IPS-18a (cell line): Measurements from ENCODE around the gene LY6G5B.
A peak's percentile ranks its signal among the peaks of the same experiment; 100 is the strongest.

Source experiments
- H3K27ac ChIP-seq: one replicate; pipeline ENCODE4 v1.5.1; 2013; ENCODE audit warnings: low read length
- H3K27me3 ChIP-seq: one replicate; pipeline ENCODE4 v1.6.1; 2013; ENCODE audit warnings: mild to moderate bottlenecking, low read length; ENCODE audit not compliant: control insufficient read depth, insufficient read depth
- H3K36me3 ChIP-seq: one replicate; pipeline ENCODE4 v1.6.1; 2013; ENCODE audit warnings: low read depth, low read length; ENCODE audit not compliant: control insufficient read depth
- H3K4me1 ChIP-seq: one replicate; pipeline ENCODE4 v1.6.1; 2013; ENCODE audit warnings: low read depth, low read length; ENCODE audit not compliant: control insufficient read depth
- H3K4me3 ChIP-seq: one replicate; pipeline ENCODE4 v1.5.1; 2013; ENCODE audit warnings: low read length
- H3K9ac ChIP-seq: one replicate; pipeline ENCODE4 v1.6.1; 2013; ENCODE audit warnings: mild to moderate bottlenecking, low read length, moderate library complexity
- H3K9me3 ChIP-seq: one replicate; pipeline ENCODE4 v1.6.1; 2013; ENCODE audit warnings: low read depth, low read length; ENCODE audit not compliant: control insufficient read depth

LY6G5B gene

GRCh38 chr6:31643818-31644454 is 25.8 kb upstream of the LY6G5B start:
- no peak overlapping the region for H3K9ac ChIP-seq
- H3K27me3 ChIP-seq = no peaks in the 10 kb centered on the region

GRCh38 chr6:31645325-31645724 is 24.5 kb upstream of the LY6G5B start:
- H3K9me3 ChIP-seq = no peaks in the 10 kb centered on the region
- H3K9ac ChIP-seq = no peak overlapping the region
- H3K27me3 ChIP-seq = no peaks in the 10 kb centered on the region
- H3K4me3 ChIP-seq = no peak overlapping the region
- peaks cover 84% of the 10 kb centered on the region for H3K36me3 ChIP-seq
- H3K27ac ChIP-seq = no peak overlapping the region
- H3K4me1 ChIP-seq = no peaks in the 10 kb centered on the region

More at GRCh38 chr6:31643818-31644454, 25.8 kb upstream of the LY6G5B start:
- Histone ChIP-seq H3K27ac (no peak overlapping the region), H3K4me3 (no peak overlapping the region), H3K36me3 (peaks cover 88% of the 10 kb centered on the region), H3K9me3 (no peaks in the 10 kb centered on the region), H3K4me1 (no peaks in the 10 kb centered on the region)

- Histone ChIP-seq H3K27me3 (no peaks in the 10 kb centered on the region), H3K27ac (peak overlapping the region; percentile 81), H3K36me3 (peaks cover 29% of the 10 kb centered on the region), H3K9me3 (no peaks in the 10 kb centered on the region), H3K4me3 (peak overlapping the region; percentile 81), H3K4me1 (peaks cover 9% of the 10 kb centered on the region), H3K9ac (peak overlapping the region; percentile 87)
Measured at GRCh38 chr6:31651602-31652191, 18.1 kb upstream of the LY6G5B start.

DNA sequence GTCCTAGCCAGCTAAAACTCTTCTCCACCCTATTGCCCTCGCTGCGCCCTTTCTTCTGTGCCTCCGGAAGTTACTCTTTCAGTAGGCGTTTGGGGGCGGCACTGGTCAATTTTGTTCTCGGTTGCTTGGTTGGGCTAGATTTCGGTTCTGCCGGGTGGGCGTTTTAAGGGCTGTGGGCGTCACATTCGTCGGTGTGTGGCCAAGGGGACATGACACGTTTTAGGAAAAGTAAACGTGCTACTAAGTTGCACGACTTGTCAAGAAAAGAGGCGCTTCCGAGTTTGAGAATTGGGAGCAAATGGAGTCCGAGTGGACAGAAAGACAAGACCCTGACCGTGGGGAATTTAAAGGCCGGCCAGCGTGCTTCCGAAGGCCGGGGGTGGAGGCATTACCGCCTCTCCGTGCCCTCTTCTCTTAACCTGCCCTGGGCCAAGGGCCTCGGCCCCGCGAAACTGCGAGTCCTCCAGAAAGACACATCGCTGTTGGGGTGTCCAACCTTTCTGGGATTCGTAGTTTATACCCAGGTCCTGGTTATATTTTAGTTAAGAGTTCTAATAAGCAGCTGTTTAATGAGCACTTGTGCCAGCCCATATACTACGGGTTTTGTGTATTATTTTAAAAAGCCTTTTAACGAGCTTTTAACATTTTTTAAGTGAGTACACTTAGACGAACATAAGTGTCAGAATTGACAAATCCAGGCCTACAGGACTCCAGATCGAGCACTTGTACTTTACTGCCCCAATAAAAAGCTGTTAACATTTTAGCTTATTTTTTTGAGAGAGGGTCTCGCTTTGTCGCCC is 16.7 kb upstream of the LY6G5B start:
- H3K36me3 ChIP-seq = peaks cover 19% of the 10 kb centered on the region
- peak overlapping the region; percentile 81 for H3K4me3 ChIP-seq
- peak overlapping the region; percentile 87 for H3K9ac ChIP-seq
- H3K27ac ChIP-seq = peak overlapping the region; percentile 97
- peaks cover 9% of the 10 kb centered on the region for H3K4me1 ChIP-seq
- H3K27me3 ChIP-seq = no peaks in the 10 kb centered on the region
- no peaks in the 10 kb centered on the region for H3K9me3 ChIP-seq

DNA sequence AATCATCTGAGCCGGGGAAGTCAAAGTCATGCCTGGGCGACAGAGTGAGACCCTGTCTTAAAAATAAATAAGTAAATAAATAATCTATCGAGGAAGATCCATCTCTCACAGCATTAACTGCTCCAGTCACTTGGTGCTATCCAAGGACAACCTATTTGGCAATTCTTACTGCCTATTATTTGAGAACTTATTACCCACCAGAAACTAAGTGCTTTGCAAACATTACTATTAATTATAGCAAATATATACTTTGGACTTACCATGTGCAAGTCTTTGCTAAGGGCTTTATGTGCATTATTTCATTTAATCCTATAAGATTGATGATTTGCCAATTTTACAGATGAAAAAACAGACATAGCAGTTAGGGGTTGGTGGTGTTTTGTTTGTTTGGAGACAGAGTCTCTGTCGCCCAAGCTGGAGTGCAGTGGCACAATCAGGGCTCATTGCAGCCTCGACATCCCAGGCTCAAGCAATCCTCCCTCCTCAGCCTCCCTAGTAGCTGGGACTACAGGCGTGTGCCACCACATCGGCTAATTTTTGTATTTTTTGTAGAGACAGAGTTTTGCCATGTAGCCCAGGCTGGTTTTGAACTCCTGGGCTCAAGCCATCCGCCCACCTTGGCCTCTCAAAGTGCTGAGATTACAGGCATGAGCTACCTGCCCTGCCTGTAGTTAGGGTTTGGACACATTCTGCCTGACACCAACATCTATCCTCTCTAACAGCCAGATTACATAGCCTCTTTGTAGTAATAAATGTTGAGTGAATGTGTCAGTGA is 15.0 kb upstream of the LY6G5B start:
- Histone ChIP-seq H3K4me1 (peaks cover 9% of the 10 kb centered on the region), H3K27me3 (no peaks in the 10 kb centered on the region), H3K9ac (no peak overlapping the region), H3K9me3 (no peaks in the 10 kb centered on the region), H3K27ac (no peak overlapping the region), H3K4me3 (no peak overlapping the region), H3K36me3 (peaks cover 5% of the 10 kb centered on the region)

DNA sequence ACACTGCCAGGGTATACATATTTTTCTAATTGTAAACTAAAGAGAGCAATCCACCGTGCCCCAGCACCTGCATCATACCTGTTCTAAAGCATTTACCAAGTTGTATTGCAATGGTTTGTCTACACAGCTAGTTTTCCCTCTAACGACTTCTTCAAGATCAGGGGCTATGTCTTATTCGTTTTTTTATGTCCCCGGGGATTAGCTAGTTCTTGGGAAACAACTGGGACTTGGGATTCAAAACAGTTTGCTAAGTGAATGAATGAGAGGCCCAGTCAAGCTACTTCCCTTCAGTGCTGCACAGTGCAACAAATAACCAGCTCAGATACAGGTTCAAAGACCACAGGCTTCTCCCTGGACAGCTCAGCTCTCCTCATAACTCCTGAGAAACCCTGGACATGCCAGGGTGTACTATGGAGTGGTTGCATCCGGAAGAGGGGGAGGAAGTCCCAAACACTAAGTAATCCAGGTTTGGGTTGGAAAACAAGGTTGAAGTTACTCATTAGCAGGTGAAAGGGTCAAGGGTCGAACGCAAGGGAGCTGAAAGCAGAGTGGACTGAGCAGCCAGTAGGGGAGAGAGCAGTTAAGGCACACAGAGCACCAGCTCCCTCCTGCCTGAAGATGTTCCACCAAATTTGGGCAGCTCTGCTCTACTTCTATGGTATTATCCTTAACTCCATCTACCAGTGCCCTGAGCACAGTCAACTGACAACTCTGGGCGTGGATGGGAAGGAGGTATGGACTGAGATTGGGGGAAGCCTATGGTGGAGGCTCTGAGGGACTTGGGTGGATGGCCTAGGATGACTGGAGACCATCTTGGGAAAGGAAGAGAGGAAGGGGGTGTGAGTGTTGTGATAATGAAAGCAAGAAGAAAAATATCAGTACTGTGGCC is 14.2 kb upstream of the LY6G5B start, which contains the start of gene APOM:
Gene APOM (plus strand): TSS at position 546 of the 889 bp plus-strand sequence. CDS start 73 bp downstream, at position 619.
- Histone ChIP-seq H3K27ac (no peak within 1 kb of the TSS), H3K27me3 (no peaks in the 10 kb centered on the region), H3K9ac (no peak within 1 kb of the TSS), H3K9me3 (no peaks in the 10 kb centered on the region), H3K36me3 (peaks cover 4% of the 10 kb centered on the region), H3K4me1 (peaks cover 9% of the 10 kb centered on the region), H3K4me3 (no peak within 1 kb of the TSS)

DNA sequence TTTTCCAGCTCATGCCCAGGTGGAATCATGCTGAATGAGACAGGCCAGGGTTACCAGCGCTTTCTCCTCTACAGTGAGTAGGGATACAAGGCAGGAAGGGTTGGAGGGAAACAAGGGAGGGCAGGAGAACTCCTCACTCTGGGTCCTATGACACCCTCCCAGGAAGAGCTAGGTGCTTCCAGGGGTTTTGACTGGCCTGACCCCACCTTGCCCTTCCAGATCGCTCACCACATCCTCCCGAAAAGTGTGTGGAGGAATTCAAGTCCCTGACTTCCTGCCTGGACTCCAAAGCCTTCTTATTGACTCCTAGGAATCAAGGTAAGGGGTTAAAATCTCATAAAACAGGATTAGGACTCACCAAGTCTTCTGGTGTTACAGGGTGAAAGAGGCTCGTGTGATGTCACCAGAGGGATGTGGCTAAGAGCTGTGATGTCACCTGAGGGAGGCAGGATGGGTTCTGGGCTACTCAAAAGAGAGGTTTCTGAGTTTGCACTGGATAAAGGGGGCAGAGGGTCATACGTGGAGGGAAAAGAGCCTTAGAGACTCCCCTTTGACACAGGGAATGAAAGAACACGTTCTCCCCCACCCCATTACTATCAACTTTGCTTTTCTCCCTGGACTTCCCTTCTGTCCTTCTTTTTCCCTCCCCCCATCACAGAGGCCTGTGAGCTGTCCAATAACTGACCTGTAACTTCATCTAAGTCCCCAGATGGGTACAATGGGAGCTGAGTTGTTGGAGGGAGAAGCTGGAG is 12.2 kb upstream of the LY6G5B start:
- H3K27me3 ChIP-seq = no peaks in the 10 kb centered on the region
- H3K4me1 ChIP-seq = peaks cover 3% of the 10 kb centered on the region
- no peak overlapping the region for H3K9ac ChIP-seq
- H3K4me3 ChIP-seq = no peak overlapping the region
- H3K9me3 ChIP-seq = no peaks in the 10 kb centered on the region
- H3K36me3 ChIP-seq = peaks cover 5% of the 10 kb centered on the region
- H3K27ac ChIP-seq = no peak overlapping the region

DNA sequence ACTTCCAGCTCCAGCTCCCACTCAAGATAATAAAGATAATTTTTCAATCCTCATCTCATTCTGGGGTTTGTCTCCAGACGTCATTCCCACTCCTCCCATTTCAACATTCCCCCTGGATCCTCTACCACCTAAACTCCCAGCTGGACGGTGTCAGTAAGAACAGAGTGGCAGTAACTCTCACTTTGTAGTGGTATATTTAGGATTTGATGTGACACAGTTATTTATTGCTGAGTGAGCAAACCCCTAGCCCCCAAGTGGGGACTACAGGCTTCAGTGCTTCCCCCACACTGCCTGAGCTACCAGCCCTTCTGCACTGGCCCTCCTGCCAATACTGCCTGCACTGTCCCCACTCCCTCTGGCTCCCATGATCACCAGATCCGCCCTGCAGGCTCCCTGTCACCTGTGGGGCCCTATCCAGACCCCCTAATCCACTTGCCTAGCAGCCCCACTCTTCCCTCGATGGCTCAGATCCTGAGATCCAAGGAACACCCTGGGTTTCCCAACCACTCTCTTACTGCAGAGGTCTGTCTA is 11.6 kb upstream of the LY6G5B start:
- peaks cover 6% of the 10 kb centered on the region for H3K36me3 ChIP-seq
- no peak overlapping the region for H3K9ac ChIP-seq
- H3K4me3 ChIP-seq = no peak overlapping the region
- H3K27ac ChIP-seq = no peak overlapping the region
- H3K27me3 ChIP-seq = no peaks in the 10 kb centered on the region
- peaks cover 3% of the 10 kb centered on the region for H3K4me1 ChIP-seq
- H3K9me3 ChIP-seq = no peaks in the 10 kb centered on the region

- no peak overlapping the region for H3K27ac ChIP-seq
- H3K4me1 ChIP-seq = peaks cover 6% of the 10 kb centered on the region
- peak overlapping the region; percentile 69 for H3K4me3 ChIP-seq
- peak overlapping the region; percentile 81 for H3K9ac ChIP-seq
- H3K9me3 ChIP-seq = no peaks in the 10 kb centered on the region
- peaks cover 11% of the 10 kb centered on the region for H3K36me3 ChIP-seq
- H3K27me3 ChIP-seq = no peaks in the 10 kb centered on the region
Measured at GRCh38 chr6:31658983-31659648, 10.7 kb upstream of the LY6G5B start.
